ENCODE results near the gene TAP1. TPM values are rescaled to one million over a fixed set of nuclear protein-coding genes. Genes with fewer than 3 reads are reported as not detected.

The TAP1 gene
- 74.7 TPM for total RNA-seq (2021; ENCODE audit: unreplicated experiment)
- polyA plus RNA-seq (2012; ENCODE audit: insufficient read length) = 70.5 TPM
- percentile 62 among the genes with signal in this experiment for Bru-seq, nascent RNA
- percentile 75 among the genes with signal in this experiment for BruChase-seq, experiment 1, labeled RNA remaining after a 2-hour chase
- percentile 91 among the genes with signal in this experiment for BruChase-seq, experiment 2, labeled RNA remaining after a 6-hour chase
- long read RNA-seq, transcript TAP1-201 (11 exons, 2,959 nt) = major isoform, 252 of 296 reads
- long read RNA-seq, partial matches to known transcripts = 12 of 296 reads
- long read RNA-seq, other reads (novel, unspliced or antisense) = 30 of 296 reads

GRCh38 chr6:32853541-32854375 is at the start of gene TAP1, which contains the start of gene PSMB9:
Gene TAP1 (minus strand): TSS chr6:32853704. CDS start chr6:32853636, 68 bp downstream.
Gene PSMB9 (plus strand): TSS chr6:32854192. CDS start chr6:32854230, 38 bp downstream.
- 0 out of 2 replicates have a peak, but pooled peaks have one; percentile 31 for TF ChIP-seq SIN3A (IDR thresholded peaks at IDR 0.05; ENCODE audit: borderline replicate concordance, insufficient read depth, low read depth, low read length)
- peak; percentile 94 for TF ChIP-seq CTCF (IDR thresholded peaks at IDR 0.05)
- no peak for TF ChIP-seq TCF7L2 (IDR thresholded peaks at IDR 0.05; ENCODE audit: low read depth, low read length)
- TF ChIP-seq POLR2AphosphoS5 (IDR thresholded peaks at IDR 0.05; ENCODE audit: low read depth, low read length) = peak; percentile 80
- TF ChIP-seq REST (IDR thresholded peaks at IDR 0.05; ENCODE audit: insufficient read depth in 1 of 2, low read depth in 2 of 2, low read length in 1 of 2) = peak; percentile 75 to 89
- peak; percentile 96 for ATAC-seq
- Histone ChIP-seq H3K4me1 (ENCODE audit: control insufficient read depth, insufficient read depth, low read length) (peaks cover 9% of the 10 kb centered on the region), H3K9me3 (ENCODE audit: control insufficient read depth, insufficient read depth, low read depth, low read length) (no peaks in the 10 kb centered on the region), H3K27ac (ENCODE audit: low read length) (peak within 1 kb of the TSS; percentile 92), H3K27me3 (ENCODE audit: control insufficient read depth, insufficient read depth, low read length) (no peaks in the 10 kb centered on the region), H3K36me3 (ENCODE audit: control insufficient read depth, insufficient read depth, low read length) (peaks cover 4% of the 10 kb centered on the region; the same call in 1 of the 2 replicates), H3K4me3 (ENCODE audit: low read depth in 2 of 2, low read length in 2 of 2) (peak within 1 kb of the TSS; percentile 77 to 79)
- CTCF ChIA-PET = interaction anchor here (0.8 to 3.9 kb wide), 6 partner anchors 9 to 95 kb away, joined by 3 to 47 read pairs (median 4); partner anchors contain the start of gene TAP2
- intact Hi-C loops (cut with micrococcal nuclease; ENCODE audit: unreplicated experiment) (no loop called here), in situ Hi-C loops (cut with HindIII; ENCODE audit: low pct_unique_long_range_greater_than_20kb, low sequenced_read_pairs) (no loop called here)
- POLR2A ChIA-PET = interaction anchor here (0.6 to 1.3 kb wide), 3 partner anchors 9 to 23 kb away, joined by 3 to 4 read pairs (median 3); partner anchors contain the start of gene TAP2
- no TSS peak for BruUV-seq (replicated peaks)
- DNase-seq (ENCODE audit: low read depth, low spot score) = peak; percentile 90

GRCh38 chr6:32895006-32895345 is 41.5 kb upstream of the TAP1 start:
- Histone ChIP-seq H3K27ac (ENCODE audit: low read length) (peak overlapping the region; percentile 91), H3K36me3 (ENCODE audit: control insufficient read depth, insufficient read depth, low read length) (peaks cover 2% of the 10 kb centered on the region; the same call in 1 of the 2 replicates), H3K4me1 (ENCODE audit: control insufficient read depth, insufficient read depth, low read length) (peaks cover 9% of the 10 kb centered on the region), H3K4me3 (ENCODE audit: low read depth in 2 of 2, low read length in 2 of 2) (peak overlapping the region; percentile 90 to 96), H3K9me3 (ENCODE audit: control insufficient read depth, insufficient read depth, low read depth, low read length) (no peaks in the 10 kb centered on the region), H3K27me3 (ENCODE audit: control insufficient read depth, insufficient read depth, low read length) (no peaks in the 10 kb centered on the region)
- in situ Hi-C loops (cut with HindIII; ENCODE audit: low pct_unique_long_range_greater_than_20kb, low sequenced_read_pairs) (no loop called here), intact Hi-C loops (cut with micrococcal nuclease; ENCODE audit: unreplicated experiment) (no loop called here)
- TF ChIP-seq CTCF (IDR thresholded peaks at IDR 0.05) (no peak), TCF7L2 (IDR thresholded peaks at IDR 0.05; ENCODE audit: low read depth, low read length) (no peak), REST (IDR thresholded peaks at IDR 0.05; ENCODE audit: insufficient read depth in 1 of 2, low read depth in 2 of 2, low read length in 1 of 2) (no peak), POLR2AphosphoS5 (IDR thresholded peaks at IDR 0.05; ENCODE audit: low read depth, low read length) (no peak), SIN3A (IDR thresholded peaks at IDR 0.05; ENCODE audit: borderline replicate concordance, insufficient read depth, low read depth, low read length) (no peak)
- no TSS peak for BruUV-seq (replicated peaks)
- DNase-seq (ENCODE audit: low read depth, low spot score) (no peak), ATAC-seq (peak; percentile 52)
- POLR2A ChIA-PET = interaction anchor here (0.6 to 1.5 kb wide), 2 partner anchors 77 to 104 kb away, joined by 3 to 10 read pairs; no protein-coding TSS in a partner anchor
- CTCF ChIA-PET = interaction anchor here (0.5 to 1.3 kb wide), 2 partner anchors 9 to 57 kb away, joined by 3 to 5 read pairs; no protein-coding TSS in a partner anchor

All from Panc1 (cell line).